Measurements from ENCODE around the gene RILPL2.

DNA sequence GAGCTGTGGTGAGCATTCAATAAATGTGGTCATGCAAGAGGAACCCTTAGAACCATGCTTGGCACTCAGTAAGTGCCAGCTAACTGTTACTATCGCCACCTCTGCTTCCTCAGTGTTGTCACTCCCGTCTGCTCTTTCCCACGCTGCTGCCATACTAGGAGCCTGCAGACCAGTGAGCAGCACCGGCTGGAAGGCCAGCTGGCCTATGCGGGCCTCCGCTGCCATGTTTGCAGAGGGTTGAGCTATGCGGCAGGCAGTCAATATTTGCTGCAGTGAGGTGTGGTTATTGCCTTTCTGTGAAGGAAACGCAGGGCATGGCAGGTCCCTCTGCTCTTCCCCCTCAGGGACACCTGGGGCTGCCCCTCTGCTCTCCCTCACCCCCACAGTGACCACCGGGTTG, 39.5 kb downstream of the RILPL2 start:
- TF ChIP-seq POLR2A (IDR thresholded peaks at IDR 0.05; ENCODE audit: low read length) (no peak), GATA1 (IDR thresholded peaks at IDR 0.05; ENCODE audit: low read depth, low read length) (no peak)

Measured in erythroblast (primary cell).